HG02623 (cell line): Measurements from ENCODE around the gene GPR17.

Experiments
- ATAC-seq: cut with Tn5 transposase; IDR thresholded peaks from one replicate; pipeline ENCODE4 v1.9.1; 2021; ENCODE audit warnings: moderate library complexity; ENCODE audit not compliant: unreplicated experiment

Gene GPR17

DNA sequence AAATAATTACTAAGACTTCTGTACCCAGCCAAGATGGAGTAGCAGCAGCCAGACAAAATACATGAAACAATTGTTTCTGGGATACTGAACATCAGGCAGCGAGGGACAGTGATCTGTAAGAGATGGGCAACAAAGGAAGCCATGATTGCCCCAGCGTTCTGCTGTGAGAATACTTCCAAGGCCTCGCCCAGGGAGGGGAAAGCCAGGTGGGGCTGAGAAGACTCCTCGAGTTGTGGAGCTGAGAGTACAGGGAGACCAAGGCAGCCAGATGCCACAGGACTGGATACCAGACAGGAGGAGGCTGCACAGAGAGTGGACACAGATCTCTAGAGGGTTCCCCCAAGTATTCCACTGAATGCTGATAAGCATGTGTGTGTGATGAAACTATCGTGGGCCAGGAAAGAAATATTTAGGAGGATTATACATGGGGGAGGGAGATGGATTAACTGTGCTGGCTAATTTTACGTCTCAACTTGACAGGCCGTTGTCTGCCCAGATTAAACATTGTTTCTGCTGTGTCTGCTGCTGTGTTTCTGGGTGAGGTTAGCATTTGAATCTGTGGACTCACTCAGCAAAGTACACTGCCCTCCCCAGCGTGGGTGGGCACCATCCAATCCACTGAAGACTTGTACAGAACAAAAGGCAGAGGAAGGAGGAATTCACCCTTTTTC lies 39.6 kb downstream of the GPR17 start:
- no peak for ATAC-seq

DNA sequence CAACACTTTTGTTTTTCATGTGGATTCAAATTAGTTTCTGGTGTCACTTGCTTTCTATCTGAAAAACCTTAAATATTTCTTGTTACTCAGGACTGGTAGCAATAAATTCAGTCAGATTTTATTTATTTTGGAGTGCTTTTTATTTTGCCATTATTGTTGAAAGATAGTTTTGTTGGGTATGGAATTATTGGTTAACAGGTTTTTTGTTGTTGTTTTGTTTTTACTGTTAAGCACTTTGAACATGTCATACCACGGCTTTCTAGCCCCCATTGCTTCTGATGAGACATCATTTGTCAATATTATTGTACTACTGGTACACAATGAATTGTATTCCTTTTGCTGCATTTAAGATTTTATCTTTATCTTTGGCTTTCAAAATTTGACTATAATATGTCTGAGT lies 42.5 kb downstream of the GPR17 start:
- ATAC-seq, result no peak

DNA sequence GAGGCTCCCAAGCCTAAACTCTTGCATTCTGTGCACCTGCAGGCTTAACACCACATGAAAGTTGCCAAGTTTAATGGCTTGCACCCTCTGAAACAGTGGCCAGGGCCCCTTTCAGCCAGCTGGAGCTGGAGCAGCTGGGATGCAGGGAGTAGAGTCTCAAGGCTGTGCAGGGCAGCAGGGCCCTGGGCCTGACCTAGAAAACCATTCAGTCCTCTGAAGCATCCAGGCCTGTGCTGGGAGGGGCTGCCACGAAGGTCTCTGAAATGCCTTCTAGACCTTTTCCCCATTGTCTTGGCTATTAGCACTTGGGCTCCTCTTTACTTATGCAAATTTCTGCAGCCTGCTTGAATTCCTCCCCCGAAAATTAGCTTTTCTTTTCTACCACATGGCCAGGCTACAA lies 44.7 kb downstream of the GPR17 start:
- ATAC-seq, result no peak

DNA sequence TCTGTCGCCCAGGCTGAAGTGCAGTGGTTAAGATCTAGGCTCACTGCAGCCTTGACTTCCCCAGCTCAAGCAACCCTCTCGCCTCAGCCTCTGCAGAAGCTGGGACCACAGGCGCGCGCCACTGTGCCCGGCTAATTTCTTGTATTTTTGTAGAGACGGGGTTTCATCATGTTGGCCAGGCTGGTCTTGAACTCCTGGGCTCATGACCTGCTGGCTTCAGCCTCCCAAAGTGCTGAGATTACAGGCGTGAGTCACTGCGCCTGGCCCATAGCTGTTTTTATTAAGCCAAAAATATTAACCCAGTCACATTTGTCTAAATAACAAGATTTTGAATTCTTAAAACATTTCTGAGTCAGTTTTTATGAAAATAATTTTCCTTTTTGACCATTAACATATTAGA lies 49.0 kb downstream of the GPR17 start:
- ATAC-seq, result no peak

DNA sequence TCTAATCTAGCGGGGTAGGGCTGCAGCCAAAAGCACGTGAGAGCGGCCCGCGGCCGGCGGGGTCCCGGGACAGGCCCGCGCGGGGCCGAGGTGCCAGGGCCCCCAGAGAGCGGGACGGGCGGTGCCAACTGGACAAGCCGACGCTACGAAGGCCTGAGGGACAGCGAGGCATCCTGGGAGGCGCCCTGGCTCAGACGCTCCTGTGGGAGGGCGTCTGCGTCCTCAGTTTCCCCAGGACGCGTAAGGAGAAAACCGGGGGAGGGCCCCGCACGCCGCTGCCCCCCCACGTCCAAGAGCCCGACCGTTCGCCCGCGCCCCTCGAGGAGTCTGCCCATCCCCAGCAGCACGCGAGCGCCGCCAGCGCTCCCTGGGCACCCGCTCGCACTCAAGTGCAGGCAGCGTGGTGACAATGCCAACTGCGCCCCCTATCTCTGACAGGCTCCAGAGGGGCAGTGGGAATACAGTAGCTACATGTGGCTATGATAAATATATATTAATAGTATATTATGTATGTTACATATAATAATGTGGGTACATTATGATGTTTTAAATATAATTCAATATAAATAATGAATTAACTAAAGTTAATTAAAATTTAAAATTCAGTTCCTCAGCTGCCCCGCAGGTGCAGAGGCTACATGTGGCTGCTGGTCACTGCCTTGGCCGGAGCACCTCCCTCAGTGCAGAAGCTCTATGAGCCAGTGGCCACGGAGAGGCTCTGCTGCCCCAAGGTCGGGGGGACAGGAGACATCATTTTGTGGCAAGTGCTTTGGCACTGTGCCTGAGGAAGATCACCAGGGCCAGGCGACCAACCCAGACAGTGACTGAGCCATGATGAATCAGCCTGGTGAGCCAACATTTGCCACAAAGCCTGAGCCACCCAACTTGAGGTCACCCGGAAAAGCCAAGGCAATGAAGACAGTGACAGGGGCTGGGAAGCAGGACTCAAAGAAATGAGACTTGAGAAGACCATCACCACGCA lies 49.8 kb downstream of the GPR17 start:
- no peak for ATAC-seq

DNA sequence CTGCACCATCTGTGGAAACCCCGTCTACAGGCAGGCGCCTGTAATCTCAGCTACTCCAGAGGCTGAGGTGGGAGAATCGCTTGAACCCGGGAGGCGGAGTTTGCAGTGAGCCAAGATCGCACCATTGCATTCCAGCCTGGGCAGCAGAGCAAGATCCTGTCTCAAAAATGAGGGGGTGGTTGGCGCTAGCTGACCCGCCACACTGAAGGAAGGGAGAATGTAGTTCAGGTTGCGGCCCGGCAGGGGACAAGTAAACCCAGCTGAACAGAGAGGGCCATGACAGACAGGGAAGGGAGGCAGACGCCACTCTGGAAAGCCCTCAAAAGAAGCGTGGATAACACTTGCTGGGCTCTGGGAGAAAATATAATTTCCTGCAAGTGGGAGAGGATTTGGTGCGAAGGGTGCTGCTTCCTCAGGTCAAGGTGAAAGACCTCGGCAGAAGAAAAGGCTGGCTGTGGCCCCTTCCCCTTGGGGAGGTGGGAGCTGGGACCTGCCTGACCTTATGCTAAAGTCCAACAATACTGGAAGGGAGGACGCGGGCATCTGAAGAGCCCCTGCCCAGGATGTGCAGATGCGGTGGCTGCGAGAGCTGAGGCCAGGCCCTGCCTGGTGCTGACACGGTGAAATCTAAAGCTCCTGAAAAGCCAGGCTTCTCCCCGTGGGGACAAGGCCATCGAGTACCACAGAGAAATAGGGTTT lies 51.7 kb downstream of the GPR17 start:
- ATAC-seq, result no peak

DNA sequence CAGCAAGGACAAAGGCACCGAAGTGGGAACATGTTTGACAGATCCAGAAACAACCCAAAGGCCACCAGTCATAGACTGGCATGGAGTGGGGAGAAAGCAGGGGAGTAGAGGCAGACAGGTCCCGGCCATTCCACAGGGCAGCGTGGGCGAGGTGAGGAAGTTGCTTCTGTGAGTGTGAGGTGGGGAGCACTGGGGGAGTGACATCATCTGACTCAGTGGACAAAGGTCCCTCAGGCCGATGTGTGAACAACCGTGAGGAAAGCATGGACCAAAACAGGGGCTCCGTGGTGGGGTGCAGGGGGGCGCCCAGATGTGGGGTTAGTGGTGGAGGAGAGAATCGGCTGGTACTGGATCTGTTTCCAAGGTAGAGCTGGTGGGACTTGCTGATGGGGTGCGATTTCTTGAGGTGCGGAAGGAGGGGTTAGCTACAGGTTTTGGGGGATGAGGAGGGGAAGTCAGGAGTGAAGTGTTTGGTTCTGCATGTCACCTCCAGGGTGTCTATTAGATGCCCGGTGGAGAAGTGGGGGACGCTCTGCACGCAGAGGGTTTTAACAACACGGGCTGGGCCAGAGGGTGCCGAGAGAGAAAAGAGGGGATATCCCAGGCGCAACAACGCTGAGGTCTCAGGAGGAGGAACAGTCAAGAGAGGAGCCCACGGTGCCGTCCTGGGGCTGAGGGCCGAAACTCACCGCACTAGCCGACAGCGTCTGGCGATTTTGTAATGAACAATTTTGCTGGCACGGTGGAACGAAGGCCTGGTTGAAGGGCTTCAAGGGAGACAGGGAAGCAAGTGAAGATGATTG lies 52.8 kb downstream of the GPR17 start:
- ATAC-seq, result no peak

DNA sequence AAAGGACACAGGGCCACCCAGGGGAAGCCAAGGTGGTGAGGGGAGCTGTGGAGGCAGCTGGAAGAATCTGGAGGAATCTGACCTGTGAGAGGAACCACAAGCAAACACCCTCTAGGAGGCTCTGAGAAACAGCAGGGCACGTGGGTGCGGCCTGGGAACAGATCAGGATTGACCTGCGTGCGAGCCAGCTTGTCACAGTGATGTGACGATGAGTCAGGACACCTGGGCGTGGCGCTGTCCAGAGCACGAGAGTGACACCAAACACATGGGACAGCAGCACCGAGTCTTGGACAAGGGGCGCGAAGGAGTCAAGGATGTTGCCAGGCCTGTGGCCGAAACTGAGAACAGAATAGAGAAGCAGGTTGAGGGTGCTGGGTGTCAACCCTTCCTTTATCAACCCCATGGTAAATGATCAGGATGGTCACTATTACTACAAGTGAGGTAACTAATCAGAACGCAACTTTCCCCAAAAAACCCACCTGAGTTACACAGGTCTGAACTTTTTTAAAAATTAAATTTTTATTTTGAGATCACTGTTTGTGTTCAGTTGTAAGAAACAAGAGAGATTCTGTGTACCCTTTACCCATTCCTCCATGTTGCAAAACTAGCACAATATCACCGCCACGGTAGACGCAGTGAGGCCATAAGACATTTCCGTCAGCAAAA lies 54.7 kb downstream of the GPR17 start:
- peak; percentile 41 for ATAC-seq

DNA sequence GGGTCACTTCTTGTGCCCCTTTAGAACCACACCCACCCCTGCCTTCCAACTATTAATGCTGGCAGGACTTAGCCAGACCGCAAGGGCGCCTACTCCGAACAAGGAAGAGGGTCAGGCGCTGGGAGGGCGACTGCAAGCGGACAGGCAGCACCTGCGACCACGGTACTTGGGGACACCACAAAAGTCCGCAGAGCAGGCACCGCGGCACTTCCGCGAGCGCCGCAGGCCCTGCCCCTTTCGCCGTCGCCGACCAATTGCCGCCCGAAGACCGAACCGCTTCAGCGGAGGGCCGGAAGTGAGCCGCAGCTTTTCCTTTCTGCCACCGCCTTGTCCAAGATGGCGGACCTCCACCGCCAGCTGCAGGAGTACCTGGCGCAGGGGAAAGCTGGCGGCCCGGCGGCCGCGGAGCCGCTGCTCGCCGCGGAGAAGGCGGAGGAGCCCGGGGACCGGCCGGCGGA lies 55.3 kb downstream of the GPR17 start, which contains the start of gene SFT2D3:
Gene SFT2D3, plus strand, starts transcription at position 305 of the 458 bp plus-strand sequence. Its CDS starts 32 bp downstream, at position 337.
- ATAC-seq, result peak; percentile 68

DNA sequence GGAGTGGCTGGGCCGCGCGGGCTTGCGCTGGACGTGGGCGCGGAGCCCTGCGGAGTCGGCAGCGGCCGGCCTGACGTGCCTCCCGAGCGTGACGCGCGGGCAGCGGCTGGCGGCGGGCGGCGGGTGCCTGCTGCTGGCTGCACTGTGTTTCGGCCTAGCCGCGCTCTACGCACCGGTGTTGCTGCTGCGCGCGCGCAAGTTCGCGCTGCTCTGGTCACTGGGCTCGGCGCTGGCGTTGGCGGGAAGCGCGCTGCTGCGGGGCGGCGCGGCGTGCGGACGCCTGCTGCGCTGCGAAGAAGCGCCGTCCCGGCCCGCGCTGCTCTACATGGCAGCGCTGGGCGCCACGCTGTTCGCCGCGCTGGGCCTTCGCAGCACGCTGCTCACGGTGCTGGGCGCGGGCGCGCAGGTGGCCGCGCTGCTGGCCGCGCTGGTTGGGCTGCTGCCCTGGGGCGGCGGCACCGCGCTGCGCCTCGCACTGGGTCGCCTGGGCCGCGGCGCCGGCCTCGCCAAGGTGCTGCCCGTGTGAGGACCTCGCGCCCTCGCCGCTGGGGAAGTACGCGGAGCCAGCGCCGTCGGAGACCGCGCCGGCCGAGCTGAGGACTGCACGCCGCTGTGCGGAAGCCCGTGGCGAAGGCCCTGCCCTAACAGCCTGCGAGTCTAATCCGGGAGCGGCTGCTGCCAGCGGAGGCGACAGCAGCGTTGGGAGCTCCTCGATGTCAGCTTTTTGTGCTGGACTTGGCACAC lies 55.9 kb downstream of the GPR17 start:
- ATAC-seq, result peak; percentile 49
